Kidney tubule cell (primary cell): ENCODE results near the gene KIF1B.
"Not testable (repeated sequence)": the region's sequence is repeated elsewhere in the genome, so short reads cannot be mapped to it uniquely, and the experiment has no call there.

ENCODE experiments used
- DNase-seq: peaks from one replicate; pipeline ENCODE4 v3.0.0-alpha.2; 2018; ENCODE audit warnings: low spot score

KIF1B gene

GRCh38 chr1:10237157-10237539, 26.8 kb downstream of the KIF1B start:
- DNase-seq, result no peak

GRCh38 chr1:10242135-10242534, 31.8 kb downstream of the KIF1B start:
- no peak for DNase-seq

- DNase-seq, result no peak
Observed at GRCh38 chr1:10242811-10243210, 32.4 kb downstream of the KIF1B start.

GRCh38 chr1:10245674-10246073, 35.3 kb downstream of the KIF1B start:
- DNase-seq, result no peak

GRCh38 chr1:10249808-10250457, 39.6 kb downstream of the KIF1B start:
- no peak for DNase-seq

- peak; percentile 59 for DNase-seq
Observed at GRCh38 chr1:10250663-10251062, 40.3 kb downstream of the KIF1B start.

GRCh38 chr1:10251325-10252108, 41.1 kb downstream of the KIF1B start:
- DNase-seq, result peak; percentile 29

- peak; percentile 46 for DNase-seq
Observed at GRCh38 chr1:10252508-10252907, 42.1 kb downstream of the KIF1B start.

- no peak for DNase-seq
Observed at GRCh38 chr1:10253149-10253548, 42.8 kb downstream of the KIF1B start.

- DNase-seq, result peak; percentile 78
Observed at GRCh38 chr1:10253755-10254154, 43.4 kb downstream of the KIF1B start.

- DNase-seq, result no peak
Observed at GRCh38 chr1:10257851-10258250, 47.5 kb downstream of the KIF1B start.

- not testable (repeated sequence) for DNase-seq
Observed at GRCh38 chr1:10259547-10259946, 49.2 kb downstream of the KIF1B start.

- no peak for DNase-seq
Observed at GRCh38 chr1:10263450-10264082, 53.2 kb downstream of the KIF1B start.

GRCh38 chr1:10265027-10265426, 54.7 kb downstream of the KIF1B start:
- DNase-seq, result no peak

GRCh38 chr1:10265900-10266299, 55.5 kb downstream of the KIF1B start:
- DNase-seq, result no peak

GRCh38 chr1:10267319-10267718, 56.9 kb downstream of the KIF1B start:
- no peak for DNase-seq

GRCh38 chr1:10267921-10268320, 57.6 kb downstream of the KIF1B start:
- no peak for DNase-seq

- DNase-seq, result no peak
Observed at GRCh38 chr1:10271090-10271489, 60.7 kb downstream of the KIF1B start.

GRCh38 chr1:10271869-10272268, 61.5 kb downstream of the KIF1B start:
- no peak for DNase-seq

GRCh38 chr1:10272274-10272673, 61.9 kb downstream of the KIF1B start:
- no peak for DNase-seq

GRCh38 chr1:10278880-10279279, 68.5 kb downstream of the KIF1B start:
- no peak for DNase-seq

GRCh38 chr1:10280439-10281350, 70.3 kb downstream of the KIF1B start:
- DNase-seq, result peak; percentile 31
